G401.6 (cell line): Measurements from ENCODE around the gene SLC30A2.
"Not testable (repeated sequence)": the region's sequence is repeated elsewhere in the genome, so short reads cannot be mapped to it uniquely, and the experiment has no call there.

Experiments used
- FAIRE-seq: peaks from 2 replicates; lab custom pipeline; 2012; peaks lifted over from hg19 to GRCh38; lab: Jason Lieb, UNC

SLC30A2 gene, protein sequence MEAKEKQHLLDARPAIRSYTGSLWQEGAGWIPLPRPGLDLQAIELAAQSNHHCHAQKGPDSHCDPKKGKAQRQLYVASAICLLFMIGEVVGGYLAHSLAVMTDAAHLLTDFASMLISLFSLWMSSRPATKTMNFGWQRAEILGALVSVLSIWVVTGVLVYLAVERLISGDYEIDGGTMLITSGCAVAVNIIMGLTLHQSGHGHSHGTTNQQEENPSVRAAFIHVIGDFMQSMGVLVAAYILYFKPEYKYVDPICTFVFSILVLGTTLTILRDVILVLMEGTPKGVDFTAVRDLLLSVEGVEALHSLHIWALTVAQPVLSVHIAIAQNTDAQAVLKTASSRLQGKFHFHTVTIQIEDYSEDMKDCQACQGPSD

DNA sequence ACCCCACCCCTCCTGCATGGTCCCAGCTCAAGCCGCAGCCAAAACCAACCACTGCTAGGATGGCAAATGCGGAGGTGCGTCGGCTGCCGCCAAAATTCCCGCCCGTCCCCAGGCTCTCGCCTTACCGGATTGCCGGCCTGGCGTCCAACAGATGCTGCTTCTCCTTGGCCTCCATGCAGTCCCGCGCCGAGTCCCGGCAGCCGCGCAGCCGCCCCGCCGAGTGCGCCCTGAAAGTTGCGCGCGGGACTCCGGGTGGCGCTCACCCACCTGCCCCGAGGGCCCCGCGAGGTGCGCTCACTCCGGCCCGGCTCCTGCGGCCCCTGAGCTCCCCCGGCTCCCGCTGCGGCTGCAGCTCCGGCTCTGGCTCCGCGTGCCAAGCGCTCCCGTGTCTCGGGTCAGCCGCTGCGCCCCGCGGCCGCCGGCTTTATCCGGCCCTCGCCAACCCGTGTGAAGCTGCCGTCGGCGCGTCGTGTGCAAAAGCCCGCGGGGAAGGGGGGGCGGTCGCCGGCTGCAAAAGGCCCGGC is at the start of gene SLC30A2:
Gene SLC30A2, minus strand, starts transcription at position 397 of the 524 bp plus-strand sequence. Its CDS starts 222 bp downstream, at position 175.
- no peak for FAIRE-seq

DNA sequence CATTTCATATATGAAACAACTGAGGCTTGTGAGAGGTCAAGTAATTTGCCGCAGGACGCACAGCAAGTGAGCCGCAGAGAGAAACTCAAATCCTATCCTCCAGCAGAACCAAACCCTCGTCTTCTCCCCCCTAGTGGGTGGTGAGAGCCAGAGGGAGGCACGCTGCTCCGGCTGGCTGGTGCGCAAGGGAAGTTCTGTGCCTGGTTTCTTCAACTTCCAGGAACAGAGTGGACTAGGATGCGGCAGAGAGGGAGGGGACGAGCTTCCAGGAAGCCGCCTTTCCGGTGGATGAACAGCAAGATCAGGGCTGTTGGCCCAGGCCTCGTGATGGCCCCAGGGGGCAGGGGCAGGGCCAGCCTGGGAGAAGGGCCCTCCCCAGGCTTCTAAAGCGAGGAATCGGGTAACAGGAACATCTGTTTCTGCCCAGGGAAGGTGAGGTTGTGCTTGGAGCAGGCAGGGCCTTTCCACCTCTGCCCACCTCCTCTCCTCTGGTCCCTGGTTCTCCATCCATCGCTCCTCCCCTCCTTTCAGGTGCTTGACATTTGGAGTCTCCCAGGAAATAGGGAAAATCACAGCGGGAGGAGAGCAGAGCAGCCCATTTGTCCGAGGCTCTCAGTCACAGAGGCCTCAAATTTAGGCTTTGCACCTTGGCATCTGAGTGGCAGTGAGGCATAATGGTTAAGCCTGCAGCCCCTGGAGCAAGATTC is 48.9 kb upstream of the SLC30A2 start:
- FAIRE-seq = no peak

DNA sequence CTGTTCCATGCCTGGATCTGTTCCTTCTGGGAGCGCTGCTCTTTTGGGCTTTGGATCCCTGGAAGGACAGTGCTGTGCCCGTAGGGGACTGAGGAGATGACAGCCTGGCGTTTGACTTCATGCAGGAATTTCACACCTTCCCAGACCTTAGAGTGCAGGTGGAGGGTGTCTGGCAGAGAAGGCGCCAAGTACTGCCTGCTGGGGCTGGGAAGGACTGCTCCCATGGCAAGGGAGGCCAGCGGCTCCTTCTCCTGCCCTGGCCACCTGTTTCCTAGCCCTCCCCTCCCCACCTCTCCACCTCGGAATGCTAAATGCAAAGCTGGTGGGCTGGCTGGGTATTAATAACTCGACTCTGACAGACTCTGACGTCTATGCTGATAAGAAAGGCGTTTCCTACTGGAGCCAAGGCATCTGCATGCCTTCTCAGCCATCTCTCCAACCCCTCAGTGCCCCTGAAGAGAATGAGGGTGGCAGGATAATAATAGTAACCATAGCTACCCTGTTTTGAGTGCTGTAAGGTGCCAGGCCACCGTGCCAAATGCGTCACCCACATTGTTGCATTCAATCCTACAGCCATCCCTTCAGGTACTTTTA is 48.3 kb upstream of the SLC30A2 start:
- FAIRE-seq = no peak

DNA sequence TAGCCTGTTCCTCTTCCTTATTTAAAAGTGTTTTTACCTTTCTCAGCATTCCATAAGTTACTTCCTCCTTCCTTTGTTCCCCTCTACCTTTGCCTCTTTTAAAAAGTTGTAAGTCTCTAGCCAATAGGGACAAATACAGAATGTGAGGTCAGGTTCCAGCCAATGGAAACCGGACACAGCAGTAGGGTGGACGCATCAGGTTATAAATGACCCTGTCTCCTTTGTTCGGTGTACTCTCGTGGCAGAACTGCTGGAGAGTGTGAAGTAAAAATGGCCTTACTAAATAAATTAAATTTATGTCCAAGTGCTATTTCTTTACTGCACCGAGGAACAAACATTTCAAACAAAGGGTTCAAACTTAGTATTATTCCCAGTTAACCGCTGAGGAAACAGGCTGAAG is 47.7 kb upstream of the SLC30A2 start:
- FAIRE-seq = not testable (repeated sequence)

DNA sequence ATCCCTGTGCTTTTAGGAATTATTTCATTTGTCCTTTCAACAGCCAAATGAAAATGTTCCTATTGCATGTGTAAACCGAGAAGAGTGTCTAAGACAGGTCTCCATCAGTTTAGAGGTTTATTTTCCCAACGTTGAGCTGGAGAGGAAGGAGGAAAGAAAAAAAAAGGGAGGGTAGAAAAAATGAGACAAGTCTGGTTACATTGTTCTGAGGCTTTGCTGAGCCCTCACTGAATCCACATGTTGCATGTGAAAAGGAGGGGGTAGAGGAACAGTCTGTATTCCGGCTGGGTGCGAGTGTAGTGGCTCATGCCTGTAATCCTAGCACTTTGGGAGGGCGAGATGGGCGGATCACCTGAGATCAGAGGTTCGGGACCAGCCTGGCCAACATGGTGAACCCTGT is 46.5 kb upstream of the SLC30A2 start:
- FAIRE-seq = no peak

DNA sequence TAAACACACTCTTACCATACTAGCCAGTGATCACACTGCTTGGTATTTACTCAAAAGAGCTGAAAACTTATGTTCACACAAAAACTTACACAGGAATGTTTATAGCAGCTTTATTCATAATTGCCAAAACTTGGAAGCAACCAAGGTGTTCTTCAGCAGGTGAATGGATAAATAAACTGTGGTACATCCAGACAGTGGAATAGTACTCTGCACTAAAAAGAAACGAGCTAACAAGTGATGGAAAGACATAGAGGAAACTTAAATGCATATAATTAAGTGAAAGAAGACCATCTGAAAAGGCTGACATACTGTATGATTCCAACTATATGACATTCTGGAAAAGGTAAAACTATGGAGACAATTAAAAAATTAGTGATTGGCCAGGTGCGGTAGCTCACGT is 45.0 kb upstream of the SLC30A2 start:
- FAIRE-seq = no peak

DNA sequence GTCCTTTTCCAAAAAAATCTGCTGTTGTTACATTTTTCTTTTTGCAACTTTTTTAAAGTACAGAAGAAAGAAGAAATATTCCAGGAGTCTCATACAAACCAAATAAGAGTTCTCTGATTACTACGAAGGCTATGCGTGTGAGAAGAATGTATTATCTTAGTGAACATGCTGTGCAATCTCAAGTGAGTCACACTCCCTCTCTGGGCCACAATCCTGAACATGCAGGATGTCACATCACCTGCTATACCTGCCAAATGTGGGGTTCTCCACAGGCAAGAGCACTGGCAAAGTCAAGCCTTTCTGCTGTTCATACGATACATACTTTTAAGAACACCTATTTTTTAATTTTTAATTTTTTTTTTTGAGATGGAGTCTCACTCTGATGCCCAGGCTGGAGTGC is 43.2 kb upstream of the SLC30A2 start:
- FAIRE-seq = no peak

DNA sequence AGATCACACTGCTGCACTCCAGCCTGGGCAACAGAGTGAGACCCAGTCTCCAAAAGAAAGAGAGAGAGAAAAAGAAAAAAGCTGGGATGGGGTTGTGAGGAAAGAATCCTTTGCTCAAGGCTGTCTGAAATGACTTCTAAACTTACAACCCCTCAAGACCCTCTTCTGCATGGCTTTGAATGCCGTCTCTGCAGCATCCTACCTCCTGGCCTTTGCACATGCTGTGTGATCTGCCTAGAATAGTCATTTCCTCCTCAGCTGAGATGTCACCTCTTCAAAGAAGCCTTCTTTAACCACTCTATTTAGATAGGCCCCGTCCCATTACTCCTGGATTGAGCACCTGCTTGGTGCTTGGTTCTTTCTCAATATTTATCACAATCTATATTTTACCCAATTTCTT is 38.9 kb upstream of the SLC30A2 start:
- FAIRE-seq = no peak

DNA sequence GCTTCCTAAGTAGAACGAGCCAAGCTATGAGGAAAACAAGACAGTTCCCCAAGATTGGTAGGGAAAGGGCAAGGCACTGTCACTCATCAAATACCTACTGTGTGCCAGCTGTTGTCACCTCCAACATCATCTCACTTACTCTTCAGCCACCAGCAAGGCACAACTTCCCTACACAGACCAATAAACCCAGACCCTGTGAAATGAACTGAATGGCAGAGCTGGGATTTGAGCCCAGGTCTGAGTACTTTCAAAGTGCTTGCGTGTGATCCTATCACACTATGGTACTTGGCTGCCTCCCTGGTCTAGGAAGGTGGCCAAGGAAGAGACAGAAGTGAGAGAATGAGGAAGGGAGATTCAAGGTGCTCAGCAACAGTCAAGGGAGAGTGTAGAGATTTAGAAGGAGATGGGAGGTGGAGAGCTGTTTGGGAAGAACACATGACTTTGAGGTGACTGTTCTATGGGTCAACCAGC is 38.2 kb upstream of the SLC30A2 start:
- FAIRE-seq = no peak

DNA sequence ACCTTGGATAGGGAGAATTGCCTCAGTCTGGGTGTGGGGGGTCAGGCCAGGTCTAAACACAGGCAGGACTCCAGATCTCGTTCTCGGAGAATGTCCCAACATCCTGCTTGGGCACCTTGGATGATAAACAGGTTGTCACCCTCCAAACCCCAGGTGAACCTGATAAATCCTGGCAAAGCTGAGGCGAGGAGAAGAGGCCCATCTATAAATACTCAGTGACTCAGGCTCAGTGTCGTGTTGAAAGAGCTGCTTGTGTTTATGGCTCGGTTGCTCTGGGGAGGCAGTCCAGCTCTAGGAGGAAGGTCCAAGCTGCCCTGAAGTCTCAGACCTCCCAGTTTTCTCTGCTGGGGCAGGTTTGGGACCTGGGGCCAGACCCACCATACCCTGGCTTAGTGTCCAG is 37.3 kb upstream of the SLC30A2 start:
- FAIRE-seq = no peak

DNA sequence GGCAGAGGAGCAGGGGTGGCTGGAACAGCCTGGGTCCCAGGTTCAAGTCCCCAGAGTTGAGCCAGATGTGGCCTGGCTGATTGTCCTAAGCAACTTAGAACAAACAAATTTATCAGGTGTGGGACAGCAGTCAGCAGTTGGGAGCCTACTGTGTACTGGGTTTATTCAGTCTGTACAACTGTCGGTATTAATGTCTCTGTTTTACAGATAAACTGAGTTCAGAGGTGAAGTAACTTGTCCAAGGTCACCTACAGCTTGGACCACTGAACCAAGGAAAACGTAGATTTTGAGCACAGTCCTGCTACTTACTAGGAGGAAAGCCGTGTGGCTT is 36.1 kb upstream of the SLC30A2 start:
- no peak for FAIRE-seq

DNA sequence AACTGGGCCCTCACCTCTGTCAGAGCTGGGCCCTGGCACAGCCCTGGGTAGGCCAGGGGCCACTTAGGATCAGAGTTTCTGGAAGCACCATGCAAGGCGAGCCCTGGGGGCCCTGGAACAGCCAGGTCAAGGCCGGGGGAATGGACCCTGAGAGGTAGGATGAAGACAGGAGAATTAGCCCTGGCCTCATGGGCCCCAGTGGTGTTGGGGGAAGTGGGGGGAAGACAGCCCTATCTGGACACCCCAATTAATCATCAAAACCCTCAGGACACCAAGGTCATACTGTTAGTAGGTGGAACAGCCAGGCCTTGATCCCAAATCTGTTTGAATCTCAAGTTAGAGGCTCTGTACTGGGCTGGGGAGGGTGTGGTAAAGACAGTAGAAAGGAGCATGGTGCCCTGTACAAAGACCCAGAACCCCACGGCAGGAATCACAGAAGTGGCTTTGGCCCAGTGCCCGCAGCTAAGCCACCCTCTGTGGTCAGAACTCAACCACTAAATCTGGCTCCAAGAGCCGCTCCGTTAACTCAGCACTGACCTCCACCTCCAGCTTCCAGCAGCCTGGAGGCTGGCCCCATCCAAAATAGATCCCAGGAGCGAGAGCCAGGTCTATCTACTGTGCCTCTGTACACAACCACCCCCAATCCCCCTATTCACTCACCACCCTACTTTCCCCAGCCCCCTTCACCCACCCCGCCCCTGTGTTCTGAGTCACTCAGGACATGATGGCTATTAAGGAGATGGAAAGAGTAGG is 35.5 kb upstream of the SLC30A2 start:
- FAIRE-seq = no peak

DNA sequence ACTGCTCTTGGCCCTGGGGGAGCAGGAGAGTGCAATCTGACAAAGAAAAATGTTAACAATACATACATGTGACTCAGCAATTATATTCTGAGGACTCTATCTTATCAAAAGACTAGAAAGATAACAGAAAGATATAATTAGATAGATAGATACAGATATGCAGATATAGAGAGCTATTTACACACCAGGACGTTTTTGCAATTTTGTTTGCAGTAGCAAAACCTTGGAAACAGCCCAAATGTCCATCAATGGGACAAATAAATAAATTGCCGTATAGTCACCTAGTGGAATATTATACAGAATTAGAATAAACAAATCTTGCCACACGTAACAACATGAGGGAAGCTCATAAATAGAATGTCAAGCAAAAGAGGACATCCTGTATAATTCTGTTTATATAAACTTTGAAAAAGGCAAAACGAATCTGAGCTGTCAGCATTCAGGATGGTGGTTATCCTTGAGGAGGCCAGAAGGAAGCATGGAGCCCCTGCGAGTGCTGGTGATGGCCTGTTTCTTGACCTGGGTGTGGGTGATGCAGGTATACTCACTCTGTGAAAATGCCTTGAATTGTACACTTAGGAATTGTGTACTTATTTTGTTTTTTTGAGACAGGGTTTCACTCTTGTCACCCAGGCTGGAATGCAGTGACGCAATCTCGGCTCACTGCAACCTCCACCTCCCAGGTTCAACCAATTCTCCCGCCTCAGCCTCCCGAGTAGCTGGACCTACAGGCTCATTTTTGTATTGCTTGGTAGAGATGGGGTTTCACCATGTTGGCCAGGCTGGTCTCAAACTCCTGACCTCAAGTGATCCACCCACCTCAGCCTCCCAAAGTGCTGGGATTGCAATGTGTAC is 34.3 kb upstream of the SLC30A2 start:
- no peak for FAIRE-seq

DNA sequence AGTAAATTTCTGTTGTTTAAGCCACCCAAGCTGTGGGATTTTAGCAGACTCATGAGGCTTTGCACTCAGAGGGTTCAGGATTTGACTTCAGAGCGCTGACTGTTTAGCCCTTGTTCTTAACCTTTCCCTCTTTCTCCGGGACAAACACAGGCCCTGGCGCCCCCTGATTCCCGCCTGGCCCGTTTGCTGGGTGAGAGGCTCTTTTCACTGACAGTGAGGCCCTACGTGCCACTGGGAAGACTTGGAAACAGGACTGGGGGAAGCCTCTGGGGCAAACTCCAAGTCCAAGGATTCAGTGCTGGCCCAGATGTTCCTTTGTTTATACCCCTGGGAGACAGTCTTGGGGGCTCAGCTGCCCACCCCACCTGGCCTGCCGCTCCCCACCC is 33.3 kb upstream of the SLC30A2 start:
- no peak for FAIRE-seq

DNA sequence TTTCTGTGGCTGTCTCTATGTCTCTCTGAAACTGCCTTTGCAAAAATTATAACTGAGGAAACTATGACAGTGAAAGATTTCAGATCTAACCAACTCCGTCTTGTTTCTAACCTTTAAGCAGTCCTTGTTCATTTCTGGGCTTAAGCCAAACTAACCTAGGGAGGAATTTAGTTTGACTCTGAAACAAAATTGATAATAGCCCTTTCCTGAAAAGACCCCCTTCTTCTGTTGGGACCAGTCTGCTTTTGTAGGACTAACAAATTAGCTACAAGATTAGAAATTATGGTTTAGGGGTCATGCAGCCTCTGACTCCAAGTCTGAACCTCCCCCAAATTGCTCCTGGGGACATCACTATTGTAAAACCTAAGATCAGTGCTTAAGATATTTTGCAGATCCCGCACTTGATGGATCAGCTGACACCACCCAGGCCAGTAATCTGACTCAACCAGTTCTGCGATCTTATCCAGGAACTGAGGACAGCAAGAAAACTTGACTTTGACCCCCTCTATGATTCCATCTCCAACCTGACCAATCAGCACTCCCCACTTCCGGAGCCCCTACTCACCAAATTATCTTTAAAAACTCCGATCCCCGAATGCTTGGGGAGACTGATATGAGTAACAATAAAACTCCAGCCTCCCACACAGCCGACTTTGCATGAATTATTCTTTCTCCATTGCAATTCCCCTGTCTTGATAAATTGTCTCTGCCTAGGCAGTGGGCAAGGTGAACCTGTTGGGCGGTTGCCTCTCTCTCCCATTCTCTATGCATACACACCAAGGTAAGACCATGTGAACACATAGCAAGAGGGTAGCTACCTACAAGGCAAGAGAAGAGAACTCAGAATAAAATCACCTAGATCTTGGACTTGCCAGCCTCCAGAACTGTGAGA is 32.6 kb upstream of the SLC30A2 start:
- no peak for FAIRE-seq

DNA sequence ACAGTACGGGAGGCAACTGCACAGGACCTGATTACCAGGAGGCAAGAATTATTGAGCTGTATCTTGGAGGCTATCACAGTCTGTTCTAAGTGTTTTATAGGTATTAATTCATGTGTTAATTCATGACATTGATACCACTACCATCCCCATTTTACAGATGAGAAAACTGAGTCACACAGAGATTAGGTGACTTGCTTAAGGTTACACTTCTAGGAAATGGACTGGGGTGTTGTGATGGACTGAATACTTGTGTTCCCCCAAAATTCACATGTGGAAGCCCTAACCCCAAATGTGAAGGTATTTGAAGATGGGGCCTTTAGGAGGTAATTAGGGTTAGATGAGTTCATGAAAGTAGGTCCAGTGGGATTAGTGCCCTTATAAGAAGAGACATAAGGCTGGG is 31.6 kb upstream of the SLC30A2 start:
- no peak for FAIRE-seq

DNA sequence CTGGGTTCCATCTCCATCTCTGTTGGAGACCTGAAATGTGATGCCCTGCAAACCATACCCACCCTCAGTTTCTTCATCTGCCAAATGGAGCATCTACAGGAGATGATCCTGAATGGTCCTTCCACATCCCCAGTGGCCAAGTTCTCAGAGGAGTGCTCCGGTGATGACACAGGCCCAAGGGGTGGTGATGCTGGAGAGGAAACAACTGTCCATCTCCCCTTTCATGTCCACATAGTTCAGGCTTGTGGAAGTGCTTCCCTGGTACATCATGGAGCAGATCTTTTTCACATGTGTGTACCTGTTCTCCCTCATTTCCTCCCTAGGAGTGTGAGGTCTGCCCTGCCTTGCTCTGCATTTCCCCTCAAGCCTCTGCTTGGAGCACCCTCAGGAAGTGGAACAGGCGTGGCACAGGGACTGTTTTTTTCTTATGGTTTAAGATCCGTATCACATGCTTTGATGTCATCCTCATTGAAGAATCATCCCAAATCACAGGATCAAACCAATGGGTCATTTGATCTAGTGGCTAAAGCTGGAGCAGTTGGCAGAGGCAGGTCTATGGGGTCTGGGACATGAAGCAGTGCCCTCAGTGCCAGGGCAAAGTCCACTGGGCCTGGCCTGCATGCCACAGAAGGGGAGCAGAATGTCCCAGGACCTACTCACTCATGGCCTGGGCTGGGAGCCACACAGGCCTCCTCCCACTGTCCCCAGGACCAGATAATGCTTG is 29.7 kb upstream of the SLC30A2 start:
- FAIRE-seq = no peak

DNA sequence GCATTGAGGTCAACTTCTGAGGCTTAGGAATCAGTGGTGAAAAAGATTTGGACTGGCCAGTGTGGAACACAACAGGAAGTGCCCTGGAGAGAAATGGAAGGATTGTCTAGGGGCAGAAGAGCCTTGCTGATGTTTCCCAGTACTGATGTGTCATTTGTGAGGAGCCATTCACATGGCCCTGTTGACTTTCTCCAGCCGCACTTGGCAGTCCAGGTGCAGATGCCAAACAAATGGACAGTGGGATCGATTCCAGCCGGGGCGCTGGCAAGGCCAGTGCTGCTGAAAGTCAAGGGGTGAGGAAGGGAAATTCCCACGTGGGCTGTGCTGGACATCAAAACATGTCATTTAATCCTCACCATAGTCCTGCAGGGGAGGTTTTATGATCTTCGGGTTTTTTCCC is 26.4 kb upstream of the SLC30A2 start:
- no peak for FAIRE-seq

DNA sequence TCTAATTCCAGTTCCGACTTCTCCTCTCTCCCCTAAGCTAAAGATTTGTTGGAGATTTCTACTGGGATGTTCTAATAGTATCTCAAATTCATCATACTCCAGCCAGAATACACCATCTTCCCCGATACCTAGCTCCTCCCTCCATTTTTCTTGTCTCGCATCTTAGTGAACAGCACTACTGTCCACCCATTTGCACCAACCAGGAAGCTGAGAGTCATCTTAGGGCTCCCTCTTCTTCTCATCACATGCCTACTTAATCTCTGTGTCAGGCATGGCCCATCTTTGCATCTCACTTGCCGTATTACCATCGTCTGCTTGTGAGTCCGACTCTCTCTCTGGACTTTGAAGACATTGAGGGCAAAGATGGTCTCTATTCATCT is 25.0 kb upstream of the SLC30A2 start:
- FAIRE-seq = no peak
